WTC11 (cell line): ENCODE data around the gene CELSR3. TPM values are rescaled to one million over a fixed set of nuclear protein-coding genes. Genes with fewer than 3 reads are reported as not detected.

ENCODE experiments used
- ATAC-seq: fragments of 200-7000 bp; cut with Tn5 transposase; 2 replicates; pipeline ENCODE4 v1.10.0; 2021; ENCODE audit warnings: mild to moderate bottlenecking, moderate library complexity
- Bru-seq: library from RNA; stranded (reverse); fragments of 400-500 nt; gene quantifications from one replicate; lab custom pipeline; 2021; lab: Mats Ljungman, UMichigan
- CTCF ChIA-PET: fragments of 300-600 bp; sonication (Branson Sonifier 250); formaldehyde crosslinking; loops from one replicate; lab custom pipeline; 2021; ENCODE audit warnings: antibody characterized with exemption; lab: Charles Lee
- POLR2A ChIA-PET: fragments of 350-600 bp; sonication (Branson Sonifier 250); formaldehyde crosslinking; loops from one replicate; lab custom pipeline; 2021; ENCODE audit warnings: antibody characterized with exemption; lab: Charles Lee
- DNase-seq: peaks from one replicate; pipeline ENCODE4 v3.0.0; 2021; ENCODE audit warnings: low spot score
- H3K27ac Mint-ChIP-seq: 2 replicates; pipeline ENCODE4 v1.8.0; 2021; ENCODE audit warnings: mixed read lengths
- H3K27me3 Mint-ChIP-seq: 2 replicates; pipeline ENCODE4 v1.8.0; 2021; ENCODE audit warnings: low read depth, mild to moderate bottlenecking, moderate library complexity, mixed read lengths
- H3K36me3 Mint-ChIP-seq: 2 replicates; pipeline ENCODE4 v1.8.0; 2021; ENCODE audit warnings: mixed read lengths
- H3K4me1 Mint-ChIP-seq: 2 replicates; pipeline ENCODE4 v1.8.0; 2022; ENCODE audit warnings: mixed read lengths
- H3K4me3 Mint-ChIP-seq: 2 replicates; pipeline ENCODE4 v1.8.0; 2021; ENCODE audit warnings: mild to moderate bottlenecking, moderate library complexity, mixed read lengths
- H3K9me3 Mint-ChIP-seq: 2 replicates; pipeline ENCODE4 v1.8.0; 2021; ENCODE audit warnings: mixed read lengths
- ATF6 ChIP-seq: sonication (generic); formaldehyde crosslinking; IDR thresholded peaks from 2 replicates; pipeline ENCODE4 v1.8.1; 2023; ENCODE audit warnings: mild to moderate bottlenecking, missing genetic modification reagents
- CREB1 ChIP-seq: sonication (generic); formaldehyde crosslinking; IDR thresholded peaks from 2 replicates; pipeline ENCODE4 v1.8.0; 2023; ENCODE audit warnings: mild to moderate bottlenecking, missing genetic modification reagents
- CREM ChIP-seq: sonication (generic); formaldehyde crosslinking; IDR thresholded peaks from 2 replicates; pipeline ENCODE4 v1.8.1; 2022; ENCODE audit warnings: mild to moderate bottlenecking, missing genetic modification reagents, moderate library complexity
- ELF4 ChIP-seq: sonication (generic); formaldehyde crosslinking; IDR thresholded peaks from 2 replicates; pipeline ENCODE4 v1.8.1; 2022; ENCODE audit warnings: low read depth, mild to moderate bottlenecking, moderate library complexity, missing genetic modification reagents
- GABPB1 ChIP-seq: sonication (generic); formaldehyde crosslinking; IDR thresholded peaks from 2 replicates; pipeline ENCODE4 v1.8.1; 2023; ENCODE audit warnings: mild to moderate bottlenecking, missing genetic modification reagents
- HMGA2 ChIP-seq: fragments of 250-450 bp; sonication (Bioruptor Pico); IDR thresholded peaks from 2 replicates; pipeline ENCODE4 v1.4.0; 2021; ENCODE audit warnings: mild to moderate bottlenecking, moderate library complexity
- MYBL2 ChIP-seq: sonication (generic); formaldehyde crosslinking; IDR thresholded peaks from 2 replicates; pipeline ENCODE4 v1.8.1; 2023; ENCODE audit warnings: mild to moderate bottlenecking, moderate library complexity, missing genetic modification reagents
- NFATC4 ChIP-seq: fragments of 250-450 bp; sonication (Bioruptor Pico); IDR thresholded peaks from 2 replicates; pipeline ENCODE4 v1.9.0; 2021; ENCODE audit warnings: mild to moderate bottlenecking
- NFE2L1 ChIP-seq: sonication (generic); formaldehyde crosslinking; IDR thresholded peaks from 2 replicates; pipeline ENCODE4 v1.8.1; 2023; ENCODE audit warnings: missing genetic modification reagents
- NR1H2 ChIP-seq: sonication (generic); formaldehyde crosslinking; IDR thresholded peaks from 2 replicates; pipeline ENCODE4 v1.9.0; 2021; ENCODE audit warnings: mild to moderate bottlenecking, moderate library complexity, missing genetic modification reagents
- NR2C2 ChIP-seq: sonication (generic); formaldehyde crosslinking; IDR thresholded peaks from 2 replicates; pipeline ENCODE4 v1.8.0; 2022; ENCODE audit warnings: mild to moderate bottlenecking, missing genetic modification reagents
- PRRX2 ChIP-seq: fragments of 250-450 bp; sonication (Bioruptor Pico); IDR thresholded peaks from 2 replicates; pipeline ENCODE4 v1.8.0; 2021; ENCODE audit warnings: mild to moderate bottlenecking
- STAT6 ChIP-seq: sonication (generic); formaldehyde crosslinking; conservative IDR thresholded peaks from 2 replicates; pipeline ENCODE4 v1.8.1; 2023; ENCODE audit warnings: mild to moderate bottlenecking, low read depth, missing genetic modification reagents, moderate library complexity
- USF1 ChIP-seq: sonication (generic); formaldehyde crosslinking; IDR thresholded peaks from 2 replicates; pipeline ENCODE4 v1.8.0; 2022; ENCODE audit warnings: mild to moderate bottlenecking, missing genetic modification reagents
- USF2 ChIP-seq: sonication (generic); formaldehyde crosslinking; IDR thresholded peaks from 2 replicates; pipeline ENCODE4 v1.8.1; 2023; ENCODE audit warnings: mild to moderate bottlenecking, missing genetic modification reagents, moderate library complexity
- ZNF317 ChIP-seq: sonication (generic); formaldehyde crosslinking; IDR thresholded peaks from 2 replicates; pipeline ENCODE4 v1.8.1; 2023; ENCODE audit warnings: low read depth, mild to moderate bottlenecking, moderate library complexity, missing genetic modification reagents, borderline replicate concordance
- ZNF416 ChIP-seq: fragments of 250-450 bp; sonication (Bioruptor Pico); IDR thresholded peaks from 2 replicates; pipeline ENCODE4 v1.9.0; 2021; ENCODE audit warnings: mild to moderate bottlenecking, inconsistent platforms
- ZNF423 ChIP-seq: fragments of 250-450 bp; sonication (Bioruptor Pico); IDR thresholded peaks from 2 replicates; pipeline ENCODE4 v2.1.2; 2022; ENCODE audit warnings: mild to moderate bottlenecking, moderate library complexity
- ZNF532 ChIP-seq: fragments of 250-450 bp; sonication (Bioruptor Pico); IDR thresholded peaks from 2 replicates; pipeline ENCODE4 v1.9.0; 2021; ENCODE audit warnings: mild to moderate bottlenecking, borderline replicate concordance
- long read RNA-seq, 3 experiments: library from RNA in 1 of 3; library from capped mRNA in 1 of 3; library from polyadenylated mRNA in 1 of 3; unstranded in 2 of 3; stranded (forward) in 1 of 3; transcript quantifications; one replicate each; pipeline ENCODE4 v2.0.0, GENCODE V29; 2021
- total RNA-seq: library from RNA; stranded (reverse); gene quantifications from 3 replicates; pipeline ENCODE4 v1.2.3, GENCODE V29; 2021
- TF ChIP-seq, protein P1 (sequence below): fragments of 250-450 bp; sonication (Bioruptor Pico); conservative IDR thresholded peaks from 2 replicates; pipeline ENCODE4 v1.9.0; 2021; ENCODE audit warnings: mild to moderate bottlenecking
- TF ChIP-seq, protein P2 (sequence below): sonication (generic); formaldehyde crosslinking; IDR thresholded peaks from 2 replicates; pipeline ENCODE4 v1.8.0; 2022; ENCODE audit warnings: mild to moderate bottlenecking, missing genetic modification reagents

CELSR3 gene
- total RNA-seq: 27.9 to 35.7 TPM (median 32.7 TPM) in 3 replicates
- percentile 52 among the genes with signal in this experiment for Bru-seq, nascent RNA
- long read RNA-seq, experiment 1, partial matches to known transcripts: 33 of 61 reads
- long read RNA-seq, experiment 1, other reads (novel, unspliced or antisense): 27 of 61 reads
- long read RNA-seq, experiment 2, full-length matches to known transcripts: 1 of 48 reads
- long read RNA-seq, experiment 2, partial matches to known transcripts: 36 of 48 reads
- long read RNA-seq, experiment 2, other reads (novel, unspliced or antisense): 11 of 48 reads
- long read RNA-seq, experiment 3: 0 reads

- no peaks in the 10 kb centered on the region for H3K27me3 Mint-ChIP-seq
- H3K36me3 Mint-ChIP-seq: peaks cover 28% of the 10 kb centered on the region
- ATAC-seq (peak; percentile 16), DNase-seq (peak; percentile 89)
- peak within 1 kb of the TSS; percentile 88 for H3K4me3 Mint-ChIP-seq
- peaks cover 6% of the 10 kb centered on the region; the same call in 1 of the 2 replicates for H3K9me3 Mint-ChIP-seq
- CTCF ChIA-PET: interaction anchor here (0.9 to 5.2 kb wide), 13 partner anchors 23 to 344 kb away, joined by 3 to 51 read pairs (median 5); partner anchors contain the start of genes NCKIPSD, SLC26A6, UQCRC1 and WDR6
- H3K4me1 Mint-ChIP-seq: peaks cover 14% of the 10 kb centered on the region
- POLR2A ChIA-PET: interaction anchor here (0.6 to 4.4 kb wide), 13 partner anchors 13 to 911 kb away, joined by 3 to 41 read pairs (median 4); partner anchors contain the start of genes ATRIP, IP6K2, NDUFAF3 and PFKFB4
- peak within 1 kb of the TSS; percentile 100 for H3K27ac Mint-ChIP-seq
- TF ChIP-seq, protein P1, sequence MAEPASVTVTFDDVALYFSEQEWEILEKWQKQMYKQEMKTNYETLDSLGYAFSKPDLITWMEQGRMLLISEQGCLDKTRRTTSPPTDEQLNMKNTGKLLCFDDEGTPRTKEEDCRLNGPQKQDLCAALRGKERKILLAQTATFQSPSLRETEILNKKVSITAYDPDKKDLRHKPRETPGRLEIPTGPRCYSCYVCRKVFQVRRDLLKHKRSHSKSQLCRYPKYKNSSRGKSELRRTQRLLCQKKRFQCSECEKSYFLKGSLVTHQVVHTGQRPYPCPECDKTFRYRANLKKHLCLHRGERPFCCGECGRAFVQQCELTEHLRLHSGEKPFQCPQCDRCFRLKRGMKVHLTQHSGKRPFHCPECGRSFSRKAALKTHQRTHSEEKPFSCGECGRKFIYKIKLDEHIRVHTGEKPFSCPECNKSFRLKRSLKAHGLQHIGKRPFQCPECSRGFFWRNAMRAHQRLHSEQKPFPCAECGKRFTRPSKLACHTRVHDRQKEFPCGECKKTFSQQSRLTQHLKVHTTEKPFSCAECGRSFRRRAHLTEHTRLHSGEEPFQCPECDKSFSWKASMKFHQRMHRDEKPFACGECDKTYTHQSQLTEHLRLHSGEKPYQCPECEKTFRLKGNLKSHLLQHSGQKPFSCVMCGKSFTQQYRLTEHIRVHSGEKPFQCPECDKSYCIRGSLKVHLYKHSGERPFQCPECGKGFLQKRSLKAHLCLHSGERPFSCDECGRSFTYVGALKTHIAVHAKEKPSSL (CRISPR knock-in tag): 0 out of 2 replicates have a peak, but pooled peaks have one; percentile 15
- TF ChIP-seq NFATC4 (CRISPR knock-in tag) (no peak; the same call in 1 of the 2 replicates), CREB1 (no peak), USF2 (no peak), ZNF423 (no peak), USF1 (CRISPR knock-in tag) (no peak), HMGA2 (CRISPR knock-in tag) (peak; percentile 4; the same call in 1 of the 2 replicates), NR2C2 (CRISPR knock-in tag) (no peak), ATF6 (CRISPR knock-in tag) (no peak), ELF4 (CRISPR knock-in tag) (no peak), MYBL2 (CRISPR knock-in tag) (no peak), STAT6 (CRISPR knock-in tag) (no peak), PRRX2 (CRISPR knock-in tag) (no peak), ZNF317 (CRISPR knock-in tag) (no peak), CREM (no peak), ZNF416 (CRISPR knock-in tag) (no peak), ZNF532 (CRISPR knock-in tag) (peak; percentile 28; the same call in 1 of the 2 replicates), GABPB1 (CRISPR knock-in tag) (no peak), NR1H2 (CRISPR knock-in tag) (no peak), NFE2L1 (no peak; the same call in none of the 2 replicates)
- TF ChIP-seq, protein P2, sequence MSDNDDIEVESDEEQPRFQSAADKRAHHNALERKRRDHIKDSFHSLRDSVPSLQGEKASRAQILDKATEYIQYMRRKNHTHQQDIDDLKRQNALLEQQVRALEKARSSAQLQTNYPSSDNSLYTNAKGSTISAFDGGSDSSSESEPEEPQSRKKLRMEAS (CRISPR knock-in tag): no peak
Observed at GRCh38 chr3:48662753-48663488, at the start of gene CELSR3. TSS of gene CELSR3 (minus strand) at chr3:48662886. CDS start at chr3:48662634, 252 bp downstream.
